Left hindlimb (tissue), 1 donor: ENCODE results near the gene PPP4R3A.
"Not testable (repeated sequence)": the region's sequence is repeated elsewhere in the genome, so short reads cannot be mapped to it uniquely, and the experiment has no call there.

Experiments used
- DNase-seq: peaks from one replicate; pipeline ENCODE4 v3.0.0-alpha.2; 2018

The PPP4R3A gene

GRCh38 chr14:91510171-91511042, at the start of gene PPP4R3A:
Gene PPP4R3A, minus strand, starts transcription at chr14:91510310. Its CDS starts 663 bp downstream, at chr14:91509647.
- DNase-seq = peak; percentile 97

GRCh38 chr14:91555531-91555930, 45.4 kb upstream of the PPP4R3A start:
- DNase-seq = no peak

GRCh38 chr14:91554535-91555332, 44.6 kb upstream of the PPP4R3A start:
- DNase-seq = no peak

GRCh38 chr14:91548108-91548507, 38.0 kb upstream of the PPP4R3A start:
- DNase-seq = no peak

- DNase-seq = no peak
Observed at GRCh38 chr14:91545946-91546716, 36.0 kb upstream of the PPP4R3A start.

GRCh38 chr14:91545204-91545603, 35.1 kb upstream of the PPP4R3A start:
- DNase-seq = no peak

- DNase-seq = no peak
Observed at GRCh38 chr14:91536327-91536726, 26.2 kb upstream of the PPP4R3A start.

- DNase-seq = not testable (repeated sequence)
Observed at GRCh38 chr14:91534059-91534458, 23.9 kb upstream of the PPP4R3A start.

GRCh38 chr14:91533623-91534022, 23.5 kb upstream of the PPP4R3A start:
- no peak for DNase-seq

GRCh38 chr14:91523972-91524371, 13.9 kb upstream of the PPP4R3A start:
- DNase-seq = no peak

- DNase-seq = no peak
Observed at GRCh38 chr14:91521061-91521640, 11.0 kb upstream of the PPP4R3A start.

GRCh38 chr14:91520138-91520537, 10.0 kb upstream of the PPP4R3A start:
- no peak for DNase-seq

- DNase-seq = no peak
Observed at GRCh38 chr14:91519239-91520036, 9.3 kb upstream of the PPP4R3A start.

GRCh38 chr14:91516663-91517388, 6.7 kb upstream of the PPP4R3A start:
- DNase-seq = no peak

- no peak for DNase-seq
Observed at GRCh38 chr14:91515979-91516378, 5.9 kb upstream of the PPP4R3A start.

- peak; percentile 28 for DNase-seq
Observed at GRCh38 chr14:91511043-91511383, 903 bp upstream of the PPP4R3A start.

GRCh38 chr14:91509878-91510170, 286 bp downstream of the PPP4R3A start:
- DNase-seq = no peak

GRCh38 chr14:91509083-91509877, 830 bp downstream of the PPP4R3A start:
- DNase-seq = peak; percentile 49

- DNase-seq = no peak
Observed at GRCh38 chr14:91508105-91508504, 2.0 kb downstream of the PPP4R3A start.

GRCh38 chr14:91506226-91506625, 3.9 kb downstream of the PPP4R3A start:
- DNase-seq = no peak
